SK-N-SH (cell line): Measurements from ENCODE around the gene FUS. TPM values are rescaled to one million over a fixed set of nuclear protein-coding genes. Genes with fewer than 3 reads are reported as not detected.

Experiments used
- CTCF ChIA-PET: fragments of 300-600, 350-600 bp; formaldehyde crosslinking; extraction: SDS; loops from one replicate; lab custom pipeline; 2021; lab: Yijun Ruan, JAX
- POLR2A ChIA-PET: fragments of 350-600 bp; sonication (Branson Sonifier 250); formaldehyde crosslinking; extraction: SDS; loops from one replicate; lab custom pipeline; 2020; ENCODE audit warnings: antibody characterized with exemption, inconsistent platforms; lab: Yijun Ruan, JAX
- DNase-seq: peaks from one replicate; pipeline ENCODE4 v3.0.0; 2012
- H2AFZ ChIP-seq: fragments of 200-600 bp; sonication (generic); 2 replicates; pipeline ENCODE4 v1.8.1; 2016; ENCODE audit warnings: antibody characterized with exemption, mild to moderate bottlenecking, low read depth
- H3F3A ChIP-seq: fragments of 200-600 bp; sonication (generic); replicated peaks from 2 replicates; pipeline ENCODE3; 2016; ENCODE audit warnings: antibody characterized with exemption, mild to moderate bottlenecking; ENCODE audit not compliant: insufficient read depth
- H3K27ac ChIP-seq, 2 experiments: fragments of 200-500 bp in 1 of 2; fragments of 200-600 bp in 1 of 2; sonication (Bioruptor generic) in 1 of 2; sonication (generic), shearing (Covaris generic) in 1 of 2; 2 replicates each; pipeline versions ENCODE4 v1.5.1 to v1.6.1; 2014 to 2016; ENCODE audit warnings: low read depth in 2 of 2, inconsistent platforms in 1 of 2, low read length in 1 of 2, mild to moderate bottlenecking in 1 of 2, mixed read lengths in 1 of 2
- H3K27me3 ChIP-seq: fragments of 200-600 bp; sonication (generic), shearing (Covaris generic); 2 replicates; pipeline ENCODE4 v1.6.1; 2016; ENCODE audit warnings: mixed run types; ENCODE audit not compliant: insufficient read depth
- H3K36me3 ChIP-seq, 2 experiments: fragments of 200-500 bp in 1 of 2; fragments of 200-600 bp in 1 of 2; sonication (Bioruptor generic) in 1 of 2; sonication (generic) in 1 of 2; replicated peaks in 1 of 2; 2 replicates each; pipeline versions ENCODE3 to v1.5.1; 2014 to 2016; ENCODE audit warnings: low read length in 1 of 2, mild to moderate bottlenecking in 1 of 2; ENCODE audit not compliant: insufficient read depth in 2 of 2, control insufficient read depth in 1 of 2
- H3K4me1 ChIP-seq, 2 experiments: fragments of 200-500 bp in 1 of 2; fragments of 200-600 bp in 1 of 2; sonication (Bioruptor generic) in 1 of 2; sonication (generic), shearing (Covaris generic) in 1 of 2; 2 replicates each; pipeline versions ENCODE4 v1.5.1 to v1.6.1; 2014 to 2016; ENCODE audit warnings: low read depth in 1 of 2, low read length in 1 of 2, mixed run types in 1 of 2; ENCODE audit not compliant: insufficient read depth in 2 of 2, control insufficient read depth in 1 of 2
- H3K4me2 ChIP-seq: fragments of 200-600 bp; sonication (generic), shearing (Covaris generic); 2 replicates; pipeline ENCODE4 v1.6.1; 2017; ENCODE audit warnings: mixed run types
- H3K4me3 ChIP-seq, 2 experiments: fragments of 200-500 bp in 1 of 2; fragments of 200-600 bp in 1 of 2; sonication (Bioruptor generic) in 1 of 2; sonication (generic), shearing (Covaris generic) in 1 of 2; 2 replicates each; pipeline versions ENCODE4 v1.5.1 to v1.8.1; 2014 to 2016; ENCODE audit warnings: low read depth in 2 of 2, inconsistent platforms in 1 of 2, low read length in 1 of 2, mild to moderate bottlenecking in 1 of 2, mixed read lengths in 1 of 2, moderate library complexity in 1 of 2
- H3K79me2 ChIP-seq: fragments of 200-600 bp; sonication (generic); 2 replicates; pipeline ENCODE4 v1.8.1; 2017; ENCODE audit warnings: mild to moderate bottlenecking; ENCODE audit not compliant: insufficient read depth
- H3K9ac ChIP-seq: fragments of 200-600 bp; sonication (generic); 2 replicates; pipeline ENCODE4 v1.6.1; 2017; ENCODE audit warnings: mixed run types
- H3K9me2 ChIP-seq: fragments of 200-600 bp; sonication (generic); 2 replicates; pipeline ENCODE4 v1.6.1; 2017; ENCODE audit warnings: mixed run types
- H3K9me3 ChIP-seq: fragments of 200-600 bp; sonication (generic); 2 replicates; pipeline ENCODE4 v1.6.1; 2017; ENCODE audit warnings: mixed run types, mild to moderate bottlenecking, moderate library complexity
- H4K20me1 ChIP-seq: fragments of 200-600 bp; sonication (generic); 2 replicates; pipeline ENCODE4 v1.6.1; 2017; ENCODE audit warnings: mild to moderate bottlenecking, mixed run types; ENCODE audit not compliant: insufficient read depth
- CHD2 ChIP-seq: fragments of 150-350 bp; IDR thresholded peaks from 2 replicates; pipeline ENCODE4 v1.6.1; 2018; ENCODE audit warnings: low read length; ENCODE audit not compliant: partially characterized antibody
- EP300 ChIP-seq, 2 experiments: IDR thresholded peaks; 2 replicates each; pipeline versions ENCODE4 v1.4.0 to v1.6.1; 2012; ENCODE audit warnings: borderline replicate concordance in 1 of 2, low read depth in 1 of 2, low read length in 1 of 2
- EZH2phosphoT487 ChIP-seq: fragments of 200-600 bp; sonication (generic); IDR thresholded peaks from 2 replicates; pipeline ENCODE4 v1.6.1; 2017; ENCODE audit warnings: low read depth, mixed run types, mild to moderate bottlenecking, antibody characterized with exemption, moderate library complexity, borderline replicate concordance
- FOXJ3 ChIP-seq: sonication (generic); formaldehyde crosslinking; IDR thresholded peaks from 2 replicates; pipeline ENCODE4 v1.5.1; 2020; ENCODE audit warnings: mild to moderate bottlenecking, missing genetic modification reagents
- GABPA ChIP-seq: IDR thresholded peaks from 2 replicates; pipeline ENCODE4 v1.4.0; 2012; ENCODE audit warnings: low read depth, mild to moderate bottlenecking
- GATA2 ChIP-seq: sonication (generic); formaldehyde crosslinking; IDR thresholded peaks from 2 replicates; pipeline ENCODE4 v1.5.0; 2020; ENCODE audit warnings: mild to moderate bottlenecking, missing genetic modification reagents
- JUND ChIP-seq: IDR thresholded peaks from 2 replicates; pipeline ENCODE4 v1.4.0; 2012
- MEF2A ChIP-seq: IDR thresholded peaks from 2 replicates; pipeline ENCODE4 v1.4.0; 2012; ENCODE audit warnings: low read depth, borderline replicate concordance
- NRF1 ChIP-seq: IDR thresholded peaks from 2 replicates; pipeline ENCODE4 v1.6.1; 2012; ENCODE audit warnings: low read depth, mild to moderate bottlenecking, low read length
- POLR2AphosphoS5 ChIP-seq: IDR thresholded peaks from 2 replicates; pipeline ENCODE4 v1.6.1; 2012; ENCODE audit warnings: low read depth, low read length
- RFX5 ChIP-seq: IDR thresholded peaks from 2 replicates; pipeline ENCODE4 v1.6.1; 2012; ENCODE audit warnings: mild to moderate bottlenecking, improper control_type of control experiment, low read length
- RXRA ChIP-seq: IDR thresholded peaks from 2 replicates; pipeline ENCODE4 v1.4.0; 2012; ENCODE audit warnings: low read depth, mild to moderate bottlenecking, borderline replicate concordance
- SIN3A ChIP-seq: IDR thresholded peaks from 2 replicates; pipeline ENCODE4 v1.6.1; 2012; ENCODE audit warnings: low read depth, mild to moderate bottlenecking, low read length, moderate library complexity, borderline replicate concordance
- SMC3 ChIP-seq: IDR thresholded peaks from 2 replicates; pipeline ENCODE4 v1.6.1; 2012; ENCODE audit warnings: low read depth, low read length, improper control_type of control experiment
- TAF1 ChIP-seq: IDR thresholded peaks from 2 replicates; pipeline ENCODE4 v1.6.1; 2012; ENCODE audit warnings: low read depth, mild to moderate bottlenecking, low read length, moderate library complexity, borderline replicate concordance
- WGBS: methylation state at CpG from one replicate; pipeline ENCODE4 v1.1.6; 2017; ENCODE audit warnings: low lambda C conversion rate; 5-methylcytosine and 5-hydroxymethylcytosine counted together
- polyA plus RNA-seq, 3 experiments: library from polyadenylated mRNA; depleted of rRNA; stranded (reverse); fragments of >200 nt; gene quantifications; 2 replicates each; pipeline ENCODE4 v1.2.3, GENCODE V29; 2012
- TF ChIP-seq, protein P1 (sequence below): IDR thresholded peaks from 2 replicates; pipeline ENCODE4 v1.4.0; 2012; ENCODE audit warnings: low read depth, borderline replicate concordance
- TF ChIP-seq, protein P2 (sequence below): IDR thresholded peaks from 2 replicates; pipeline ENCODE4; 2012
- TF ChIP-seq, protein P3 (sequence below): fragments of 150-350 bp; IDR thresholded peaks from 2 replicates; pipeline ENCODE4 v1.6.1; 2017; ENCODE audit warnings: antibody characterized with exemption, low read length, low read depth, borderline replicate concordance
- TF ChIP-seq, protein P4 (sequence below): fragments of 200-600 bp; sonication (generic); IDR thresholded peaks from 2 replicates; pipeline ENCODE4 v1.6.1; 2017; ENCODE audit warnings: antibody characterized with exemption, mild to moderate bottlenecking, moderate library complexity
- TF ChIP-seq, protein P5 (sequence below): fragments of 150-350 bp; IDR thresholded peaks from 2 replicates; pipeline ENCODE4 v1.6.1; 2016; ENCODE audit warnings: mild to moderate bottlenecking, low read depth, low read length
- TF ChIP-seq, protein P6 (sequence below): IDR thresholded peaks from 2 replicates; pipeline ENCODE4 v1.4.0; 2012; ENCODE audit warnings: low read depth
- TF ChIP-seq, protein P7 (sequence below): IDR thresholded peaks from 2 replicates; pipeline ENCODE4 v1.4.0; 2012; ENCODE audit warnings: low read depth, borderline replicate concordance

FUS gene
- polyA plus RNA-seq, 1 of the 3 experiments (the other 2 are of a cell fraction): 429 TPM

DNA sequence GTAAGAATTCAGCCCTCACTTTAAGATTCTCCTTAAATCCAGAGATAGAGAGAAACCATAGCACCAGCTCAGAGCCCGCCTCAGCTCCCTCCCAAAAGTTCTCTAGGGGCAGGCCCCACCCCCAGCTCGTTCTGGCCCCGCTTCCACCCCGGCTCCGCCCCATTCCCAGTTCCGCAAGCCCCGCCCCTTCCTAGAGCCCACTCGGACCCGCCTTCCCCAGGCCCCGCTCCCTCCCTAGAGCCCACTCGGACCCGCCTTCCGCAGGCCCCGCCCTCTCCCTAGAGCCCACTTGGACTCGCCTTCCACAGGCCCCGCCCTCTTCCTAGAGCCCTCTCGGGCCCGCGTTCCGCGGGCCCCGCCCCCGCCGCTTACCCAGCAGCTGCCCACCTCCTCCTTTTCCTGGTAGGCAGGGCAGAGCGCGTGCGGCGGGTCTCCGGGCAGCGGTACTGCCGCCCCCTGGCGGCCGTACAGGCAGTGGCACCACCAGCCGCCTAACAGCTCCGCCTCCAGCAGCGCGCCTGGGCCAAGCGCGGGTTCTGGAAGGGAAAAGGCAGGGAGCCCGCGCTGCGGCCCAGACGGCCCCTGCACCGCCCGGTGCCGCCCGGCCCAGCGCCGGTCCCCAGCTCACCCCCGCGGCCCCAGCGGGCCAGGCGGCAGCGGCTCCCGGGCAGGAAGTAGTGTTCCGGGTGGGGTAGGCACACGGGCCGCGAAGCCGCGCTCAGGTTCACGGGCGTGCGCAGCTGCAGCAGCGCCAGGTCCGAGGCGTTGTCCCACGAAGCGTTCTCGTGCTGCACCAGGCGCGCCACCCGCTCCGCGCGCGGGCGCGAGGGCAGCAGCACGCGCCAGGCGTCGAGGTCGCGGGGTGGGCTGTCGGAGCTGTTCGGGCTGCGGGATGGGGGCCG is 37.6 kb upstream of the FUS start:
- Histone ChIP-seq H3K4me1 (peaks cover 12 to 22% of the 10 kb centered on the region in 2 experiments; a peak in 2 of 4 replicates), H3K4me2 (peak overlapping the region; percentile 69), H2AFZ (peak overlapping the region; percentile 95), H4K20me1 (no peaks in the 10 kb centered on the region), H3K79me2 (no peaks in the 10 kb centered on the region), H3K36me3 (no peaks in the 10 kb centered on the region), H3K9me2 (no peaks in the 10 kb centered on the region), H3F3A (peaks cover 10% of the 10 kb centered on the region), H3K27me3 (no peaks in the 10 kb centered on the region), H3K9ac (peak overlapping the region; percentile 54; the same call in 1 of the 2 replicates), H3K9me3 (no peaks in the 10 kb centered on the region), H3K27ac (peak overlapping the region; percentile 62 to 78), H3K4me3 (peak overlapping the region; percentile 46 to 62)
- peak; percentile 100 for DNase-seq
- under 1% methylated on average over 27 of the region's 89 CpGs for WGBS
- ChIA-PET CTCF (interaction anchor here (0.7 to 4.6 kb wide), 44 partner anchors 9 to 319 kb away, joined by 3 to 38 read pairs (median 5); partner anchors contain the start of genes ARMC5, BCKDK, FUS and HSD3B7), POLR2A (interaction anchor here (0.7 to 2.7 kb wide), 10 partner anchors 10 to 318 kb away, joined by 3 to 43 read pairs (median 5); partner anchors contain the start of genes ARMC5, FUS, KAT8 and VKORC1)
- TF ChIP-seq RFX5 (no peak), JUND (no peak), EZH2phosphoT487 (no peak), EP300 (IDR thresholded peaks at IDR 0.05; ENCODE audit: borderline replicate concordance in 1 of 2, low read depth in 1 of 2, low read length in 1 of 2) (no peak), FOXJ3 (CRISPR knock-in tag) (no peak), GATA2 (CRISPR knock-in tag) (no peak), POLR2AphosphoS5 (peak; percentile 33), SMC3 (peak; percentile 76), SIN3A (peak; percentile 67; the same call in 1 of the 2 replicates), MEF2A (no peak), NRF1 (peak; percentile 51), RXRA (no peak), CHD2 (peak; percentile 20), GABPA (no peak), TAF1 (0 out of 2 replicates have a peak, but pooled peaks have one; percentile 25)
- TF ChIP-seq, protein P1, sequence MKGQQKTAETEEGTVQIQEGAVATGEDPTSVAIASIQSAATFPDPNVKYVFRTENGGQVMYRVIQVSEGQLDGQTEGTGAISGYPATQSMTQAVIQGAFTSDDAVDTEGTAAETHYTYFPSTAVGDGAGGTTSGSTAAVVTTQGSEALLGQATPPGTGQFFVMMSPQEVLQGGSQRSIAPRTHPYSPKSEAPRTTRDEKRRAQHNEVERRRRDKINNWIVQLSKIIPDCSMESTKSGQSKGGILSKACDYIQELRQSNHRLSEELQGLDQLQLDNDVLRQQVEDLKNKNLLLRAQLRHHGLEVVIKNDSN: no peak
- TF ChIP-seq, protein P2, sequence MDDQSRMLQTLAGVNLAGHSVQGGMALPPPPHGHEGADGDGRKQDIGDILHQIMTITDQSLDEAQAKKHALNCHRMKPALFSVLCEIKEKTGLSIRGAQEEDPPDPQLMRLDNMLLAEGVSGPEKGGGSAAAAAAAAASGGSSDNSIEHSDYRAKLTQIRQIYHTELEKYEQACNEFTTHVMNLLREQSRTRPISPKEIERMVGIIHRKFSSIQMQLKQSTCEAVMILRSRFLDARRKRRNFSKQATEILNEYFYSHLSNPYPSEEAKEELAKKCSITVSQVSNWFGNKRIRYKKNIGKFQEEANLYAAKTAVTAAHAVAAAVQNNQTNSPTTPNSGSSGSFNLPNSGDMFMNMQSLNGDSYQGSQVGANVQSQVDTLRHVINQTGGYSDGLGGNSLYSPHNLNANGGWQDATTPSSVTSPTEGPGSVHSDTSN: no peak
- TF ChIP-seq, protein P3, sequence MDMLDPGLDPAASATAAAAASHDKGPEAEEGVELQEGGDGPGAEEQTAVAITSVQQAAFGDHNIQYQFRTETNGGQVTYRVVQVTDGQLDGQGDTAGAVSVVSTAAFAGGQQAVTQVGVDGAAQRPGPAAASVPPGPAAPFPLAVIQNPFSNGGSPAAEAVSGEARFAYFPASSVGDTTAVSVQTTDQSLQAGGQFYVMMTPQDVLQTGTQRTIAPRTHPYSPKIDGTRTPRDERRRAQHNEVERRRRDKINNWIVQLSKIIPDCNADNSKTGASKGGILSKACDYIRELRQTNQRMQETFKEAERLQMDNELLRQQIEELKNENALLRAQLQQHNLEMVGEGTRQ: no peak
- TF ChIP-seq, protein P4, sequence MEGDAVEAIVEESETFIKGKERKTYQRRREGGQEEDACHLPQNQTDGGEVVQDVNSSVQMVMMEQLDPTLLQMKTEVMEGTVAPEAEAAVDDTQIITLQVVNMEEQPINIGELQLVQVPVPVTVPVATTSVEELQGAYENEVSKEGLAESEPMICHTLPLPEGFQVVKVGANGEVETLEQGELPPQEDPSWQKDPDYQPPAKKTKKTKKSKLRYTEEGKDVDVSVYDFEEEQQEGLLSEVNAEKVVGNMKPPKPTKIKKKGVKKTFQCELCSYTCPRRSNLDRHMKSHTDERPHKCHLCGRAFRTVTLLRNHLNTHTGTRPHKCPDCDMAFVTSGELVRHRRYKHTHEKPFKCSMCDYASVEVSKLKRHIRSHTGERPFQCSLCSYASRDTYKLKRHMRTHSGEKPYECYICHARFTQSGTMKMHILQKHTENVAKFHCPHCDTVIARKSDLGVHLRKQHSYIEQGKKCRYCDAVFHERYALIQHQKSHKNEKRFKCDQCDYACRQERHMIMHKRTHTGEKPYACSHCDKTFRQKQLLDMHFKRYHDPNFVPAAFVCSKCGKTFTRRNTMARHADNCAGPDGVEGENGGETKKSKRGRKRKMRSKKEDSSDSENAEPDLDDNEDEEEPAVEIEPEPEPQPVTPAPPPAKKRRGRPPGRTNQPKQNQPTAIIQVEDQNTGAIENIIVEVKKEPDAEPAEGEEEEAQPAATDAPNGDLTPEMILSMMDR: peak; percentile 80
- TF ChIP-seq, protein P5, sequence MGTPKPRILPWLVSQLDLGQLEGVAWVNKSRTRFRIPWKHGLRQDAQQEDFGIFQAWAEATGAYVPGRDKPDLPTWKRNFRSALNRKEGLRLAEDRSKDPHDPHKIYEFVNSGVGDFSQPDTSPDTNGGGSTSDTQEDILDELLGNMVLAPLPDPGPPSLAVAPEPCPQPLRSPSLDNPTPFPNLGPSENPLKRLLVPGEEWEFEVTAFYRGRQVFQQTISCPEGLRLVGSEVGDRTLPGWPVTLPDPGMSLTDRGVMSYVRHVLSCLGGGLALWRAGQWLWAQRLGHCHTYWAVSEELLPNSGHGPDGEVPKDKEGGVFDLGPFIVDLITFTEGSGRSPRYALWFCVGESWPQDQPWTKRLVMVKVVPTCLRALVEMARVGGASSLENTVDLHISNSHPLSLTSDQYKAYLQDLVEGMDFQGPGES: no peak
- TF ChIP-seq, protein P6, sequence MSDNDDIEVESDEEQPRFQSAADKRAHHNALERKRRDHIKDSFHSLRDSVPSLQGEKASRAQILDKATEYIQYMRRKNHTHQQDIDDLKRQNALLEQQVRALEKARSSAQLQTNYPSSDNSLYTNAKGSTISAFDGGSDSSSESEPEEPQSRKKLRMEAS: peak; percentile 89
- TF ChIP-seq, protein P7, sequence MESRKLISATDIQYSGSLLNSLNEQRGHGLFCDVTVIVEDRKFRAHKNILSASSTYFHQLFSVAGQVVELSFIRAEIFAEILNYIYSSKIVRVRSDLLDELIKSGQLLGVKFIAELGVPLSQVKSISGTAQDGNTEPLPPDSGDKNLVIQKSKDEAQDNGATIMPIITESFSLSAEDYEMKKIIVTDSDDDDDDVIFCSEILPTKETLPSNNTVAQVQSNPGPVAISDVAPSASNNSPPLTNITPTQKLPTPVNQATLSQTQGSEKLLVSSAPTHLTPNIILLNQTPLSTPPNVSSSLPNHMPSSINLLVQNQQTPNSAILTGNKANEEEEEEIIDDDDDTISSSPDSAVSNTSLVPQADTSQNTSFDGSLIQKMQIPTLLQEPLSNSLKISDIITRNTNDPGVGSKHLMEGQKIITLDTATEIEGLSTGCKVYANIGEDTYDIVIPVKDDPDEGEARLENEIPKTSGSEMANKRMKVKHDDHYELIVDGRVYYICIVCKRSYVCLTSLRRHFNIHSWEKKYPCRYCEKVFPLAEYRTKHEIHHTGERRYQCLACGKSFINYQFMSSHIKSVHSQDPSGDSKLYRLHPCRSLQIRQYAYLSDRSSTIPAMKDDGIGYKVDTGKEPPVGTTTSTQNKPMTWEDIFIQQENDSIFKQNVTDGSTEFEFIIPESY: no peak
